Karpas-422 (cell line): ENCODE results near the gene REEP1. TPM values are rescaled to one million over a fixed set of nuclear protein-coding genes. Genes with fewer than 3 reads are reported as not detected.
A peak's percentile ranks its signal among the peaks of the same experiment; 100 is the strongest.

ENCODE experiments used
- DNase-seq: peaks from one replicate; pipeline ENCODE4 v3.0.0-alpha.2; 2015
- H2AFZ ChIP-seq: fragments of 200-600 bp; sonication (generic); 2 replicates; pipeline ENCODE4 v1.6.1; 2014; ENCODE audit warnings: antibody characterized with exemption, low read length, mixed read lengths
- H3K27ac ChIP-seq: fragments of 200-600 bp; sonication (generic); 2 replicates; pipeline ENCODE4 v1.5.1; 2014; ENCODE audit warnings: mild to moderate bottlenecking, low read length, moderate library complexity
- H3K27me3 ChIP-seq: fragments of 200-600 bp; sonication (generic); 2 replicates; pipeline ENCODE4 v1.6.1; 2014; ENCODE audit warnings: low read length, mixed read lengths
- H3K36me3 ChIP-seq: fragments of 200-600 bp; sonication (generic); 2 replicates; pipeline ENCODE4 v1.6.1; 2014; ENCODE audit warnings: low read length, mixed read lengths; ENCODE audit not compliant: insufficient read depth
- H3K4me1 ChIP-seq: fragments of 200-600 bp; sonication (generic); 2 replicates; pipeline ENCODE4 v1.6.1; 2014; ENCODE audit warnings: mild to moderate bottlenecking, low read length, mixed read lengths
- H3K4me2 ChIP-seq: fragments of 200-600 bp; sonication (generic); 2 replicates; pipeline ENCODE4 v1.6.1; 2014; ENCODE audit warnings: low read length, low read depth, mild to moderate bottlenecking; ENCODE audit not compliant: poor library complexity, severe bottlenecking
- H3K4me3 ChIP-seq: fragments of 200-600 bp; sonication (generic); 2 replicates; pipeline ENCODE4 v1.5.1; 2014; ENCODE audit warnings: mild to moderate bottlenecking, antibody characterized with exemption, low read length, mixed read lengths
- H3K79me2 ChIP-seq: fragments of 200-600 bp; sonication (generic); 2 replicates; pipeline ENCODE4 v1.6.1; 2014; ENCODE audit warnings: mild to moderate bottlenecking, low read length, mixed read lengths
- H3K9ac ChIP-seq: fragments of 200-600 bp; sonication (generic); 2 replicates; pipeline ENCODE4 v1.6.0; 2014; ENCODE audit warnings: low read length
- H3K9me2 ChIP-seq: fragments of 200-600 bp; sonication (generic), shearing (Covaris generic); replicated peaks from 2 replicates; pipeline ENCODE4 v1.6.0; 2014; ENCODE audit warnings: mild to moderate bottlenecking, low read length, moderate library complexity; ENCODE audit not compliant: insufficient read depth
- H3K9me3 ChIP-seq: fragments of 300-700, 200-600 bp; sonication (generic); 2 replicates; pipeline ENCODE4 v1.6.1; 2014; ENCODE audit warnings: low read length, mixed read lengths
- H4K20me1 ChIP-seq: fragments of 200-600 bp; sonication (generic); 2 replicates; pipeline ENCODE4 v1.6.1; 2014; ENCODE audit warnings: mild to moderate bottlenecking, antibody characterized with exemption, low read length, low read depth; ENCODE audit not compliant: insufficient read depth
- total RNA-seq: library from RNA; depleted of rRNA; stranded (reverse); fragments of >200 nt; shearing (Covaris generic); gene quantifications from 2 replicates; pipeline ENCODE4 v1.2.3, GENCODE V29; 2014; ENCODE audit warnings: low replicate concordance

The REEP1 gene
- total RNA-seq, 1 experiment from 2014 or later: 0.22 TPM

DNA sequence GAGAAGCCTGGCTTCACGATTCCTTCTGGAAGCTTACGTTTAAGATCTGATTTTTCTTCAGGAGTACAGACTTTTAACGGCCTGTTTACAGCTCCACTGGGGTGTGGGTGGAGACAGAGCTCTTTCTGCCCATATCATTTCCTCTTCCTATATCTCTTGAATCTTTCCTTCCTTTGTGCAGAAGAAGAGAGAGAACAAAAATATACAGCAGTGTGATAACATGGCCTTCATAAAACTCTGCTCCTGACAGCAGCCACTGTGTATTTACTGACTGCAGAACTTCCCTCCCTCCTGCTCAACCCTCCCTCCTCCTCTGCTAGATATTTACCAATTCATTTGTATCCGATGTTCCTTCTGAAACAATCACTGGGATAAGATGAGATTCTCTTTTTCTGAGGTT, 34.1 kb upstream of the REEP1 start:
- no peak overlapping the region for H3K4me2 ChIP-seq
- no peak overlapping the region for H3K9ac ChIP-seq
- H3K4me3 ChIP-seq: no peak overlapping the region
- no peaks in the 10 kb centered on the region for H3K9me3 ChIP-seq
- no peaks in the 10 kb centered on the region for H3K27me3 ChIP-seq
- no peak overlapping the region for H3K27ac ChIP-seq
- no peak for DNase-seq
- H3K79me2 ChIP-seq: no peaks in the 10 kb centered on the region
- H2AFZ ChIP-seq: no peak overlapping the region
- no peaks in the 10 kb centered on the region for H3K36me3 ChIP-seq
- no peaks in the 10 kb centered on the region for H4K20me1 ChIP-seq
- H3K9me2 ChIP-seq: no peaks in the 10 kb centered on the region
- no peaks in the 10 kb centered on the region; the same call in 1 of the 2 replicates for H3K4me1 ChIP-seq

DNA sequence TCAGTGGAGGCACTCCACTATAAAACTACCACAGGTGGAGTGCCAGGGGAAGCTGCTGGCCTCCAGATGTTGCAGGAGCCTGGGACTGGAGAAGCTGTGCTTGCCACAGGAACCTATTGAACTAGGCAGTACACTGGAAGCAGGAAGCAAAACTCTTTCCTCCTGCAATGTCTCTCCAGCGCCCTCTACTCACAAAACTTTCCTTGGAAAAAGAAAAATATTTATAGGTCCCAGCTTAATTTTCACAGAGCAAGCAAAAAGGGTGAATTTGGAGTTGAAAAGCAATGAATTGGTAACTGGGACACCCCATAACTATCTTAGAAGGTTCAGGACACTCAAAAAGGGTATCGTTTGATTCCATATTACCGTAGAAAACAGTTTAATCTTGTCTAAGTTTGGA, 33.2 kb upstream of the REEP1 start:
- Histone ChIP-seq H3K27me3 (no peaks in the 10 kb centered on the region), H3K36me3 (no peaks in the 10 kb centered on the region), H3K4me2 (no peak overlapping the region), H3K9ac (no peak overlapping the region), H3K27ac (no peak overlapping the region), H3K4me1 (no peaks in the 10 kb centered on the region; the same call in 1 of the 2 replicates), H3K9me2 (no peaks in the 10 kb centered on the region), H3K4me3 (no peak overlapping the region), H2AFZ (no peak overlapping the region), H4K20me1 (no peaks in the 10 kb centered on the region), H3K9me3 (no peaks in the 10 kb centered on the region), H3K79me2 (no peaks in the 10 kb centered on the region)
- no peak for DNase-seq

- H3K4me3 ChIP-seq: no peak overlapping the region
- no peaks in the 10 kb centered on the region for H3K36me3 ChIP-seq
- no peaks in the 10 kb centered on the region for H3K4me1 ChIP-seq
- no peak overlapping the region for H2AFZ ChIP-seq
- DNase-seq: peak; percentile 82
- no peaks in the 10 kb centered on the region for H4K20me1 ChIP-seq
- no peaks in the 10 kb centered on the region for H3K27me3 ChIP-seq
- H3K9me2 ChIP-seq: no peaks in the 10 kb centered on the region
- no peak overlapping the region for H3K27ac ChIP-seq
- no peaks in the 10 kb centered on the region for H3K79me2 ChIP-seq
- H3K4me2 ChIP-seq: no peak overlapping the region
- no peak overlapping the region for H3K9ac ChIP-seq
- no peaks in the 10 kb centered on the region for H3K9me3 ChIP-seq
Measured at GRCh38 chr2:86368161-86368824, 30.9 kb upstream of the REEP1 start.

- Histone ChIP-seq H3K4me3 (no peak overlapping the region), H3K36me3 (no peaks in the 10 kb centered on the region), H4K20me1 (no peaks in the 10 kb centered on the region), H3K4me1 (no peaks in the 10 kb centered on the region), H3K79me2 (no peaks in the 10 kb centered on the region), H3K27ac (no peak overlapping the region), H3K9me3 (no peaks in the 10 kb centered on the region), H3K9ac (no peak overlapping the region), H3K9me2 (no peaks in the 10 kb centered on the region), H3K27me3 (no peaks in the 10 kb centered on the region), H3K4me2 (no peak overlapping the region), H2AFZ (no peak overlapping the region)
- DNase-seq: no peak
Measured at GRCh38 chr2:86367499-86367777, 30.0 kb upstream of the REEP1 start.

GRCh38 chr2:86366651-86367498, 29.4 kb upstream of the REEP1 start:
- no peak overlapping the region for H3K4me3 ChIP-seq
- DNase-seq: no peak
- H3K27ac ChIP-seq: no peak overlapping the region
- no peaks in the 10 kb centered on the region for H3K9me3 ChIP-seq
- H3K9me2 ChIP-seq: no peaks in the 10 kb centered on the region
- H3K79me2 ChIP-seq: no peaks in the 10 kb centered on the region
- no peaks in the 10 kb centered on the region for H3K36me3 ChIP-seq
- H2AFZ ChIP-seq: no peak overlapping the region
- no peaks in the 10 kb centered on the region for H4K20me1 ChIP-seq
- H3K27me3 ChIP-seq: no peaks in the 10 kb centered on the region
- H3K4me2 ChIP-seq: no peak overlapping the region
- no peak overlapping the region for H3K9ac ChIP-seq
- no peaks in the 10 kb centered on the region for H3K4me1 ChIP-seq

DNA sequence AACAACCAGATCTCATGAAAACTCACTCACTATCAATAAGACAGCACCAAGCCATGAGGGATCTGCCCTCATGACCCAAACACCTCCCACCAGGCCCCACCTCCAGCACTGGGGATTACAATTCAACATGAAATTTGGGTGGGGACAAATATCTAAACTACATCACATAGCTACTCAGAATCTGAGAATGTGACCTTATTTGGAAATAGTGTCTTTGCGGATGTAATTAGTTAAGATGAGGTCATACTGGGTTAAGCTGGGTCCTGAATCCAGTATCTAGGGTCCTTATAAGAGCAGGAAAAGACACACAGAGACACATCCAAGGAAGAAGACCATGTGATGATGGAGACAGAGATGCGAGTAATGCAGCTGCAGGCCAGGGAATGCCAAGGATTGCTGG, 27.5 kb upstream of the REEP1 start:
- H3K9me2 ChIP-seq: no peaks in the 10 kb centered on the region
- no peak for DNase-seq
- H3K36me3 ChIP-seq: no peaks in the 10 kb centered on the region
- no peaks in the 10 kb centered on the region for H3K27me3 ChIP-seq
- H3K4me1 ChIP-seq: no peaks in the 10 kb centered on the region
- H2AFZ ChIP-seq: no peak overlapping the region
- no peaks in the 10 kb centered on the region for H3K79me2 ChIP-seq
- H3K9ac ChIP-seq: no peak overlapping the region
- H3K9me3 ChIP-seq: no peaks in the 10 kb centered on the region
- H3K4me3 ChIP-seq: no peak overlapping the region
- H3K4me2 ChIP-seq: no peak overlapping the region
- no peak overlapping the region for H3K27ac ChIP-seq
- H4K20me1 ChIP-seq: no peaks in the 10 kb centered on the region

- H4K20me1 ChIP-seq: no peaks in the 10 kb centered on the region
- H3K27me3 ChIP-seq: no peaks in the 10 kb centered on the region
- no peak overlapping the region for H3K27ac ChIP-seq
- H3K4me1 ChIP-seq: no peaks in the 10 kb centered on the region
- H3K9ac ChIP-seq: no peak overlapping the region
- no peaks in the 10 kb centered on the region for H3K36me3 ChIP-seq
- no peak overlapping the region for H3K4me3 ChIP-seq
- H2AFZ ChIP-seq: no peak overlapping the region
- DNase-seq: no peak
- H3K9me3 ChIP-seq: no peaks in the 10 kb centered on the region
- no peaks in the 10 kb centered on the region for H3K79me2 ChIP-seq
- no peaks in the 10 kb centered on the region for H3K9me2 ChIP-seq
- no peak overlapping the region for H3K4me2 ChIP-seq
Measured at GRCh38 chr2:86360776-86361175, 23.4 kb upstream of the REEP1 start.

- no peaks in the 10 kb centered on the region for H3K4me1 ChIP-seq
- H3K9me2 ChIP-seq: no peaks in the 10 kb centered on the region
- no peak overlapping the region for H3K4me3 ChIP-seq
- no peaks in the 10 kb centered on the region for H3K36me3 ChIP-seq
- H2AFZ ChIP-seq: no peak overlapping the region
- no peak overlapping the region for H3K27ac ChIP-seq
- no peaks in the 10 kb centered on the region for H3K27me3 ChIP-seq
- H3K9me3 ChIP-seq: no peaks in the 10 kb centered on the region
- no peaks in the 10 kb centered on the region for H4K20me1 ChIP-seq
- no peaks in the 10 kb centered on the region for H3K79me2 ChIP-seq
- peak; percentile 60 for DNase-seq
- H3K9ac ChIP-seq: no peak overlapping the region
- H3K4me2 ChIP-seq: no peak overlapping the region
Measured at GRCh38 chr2:86358957-86359356, 21.5 kb upstream of the REEP1 start.
